HG03571 (cell line): Measurements from ENCODE around the gene MYOD1.

Experiments
- ATAC-seq: cut with Tn5 transposase; IDR thresholded peaks from one replicate; pipeline ENCODE4 v1.9.1; 2021; ENCODE audit not compliant: unreplicated experiment

Gene MYOD1

DNA sequence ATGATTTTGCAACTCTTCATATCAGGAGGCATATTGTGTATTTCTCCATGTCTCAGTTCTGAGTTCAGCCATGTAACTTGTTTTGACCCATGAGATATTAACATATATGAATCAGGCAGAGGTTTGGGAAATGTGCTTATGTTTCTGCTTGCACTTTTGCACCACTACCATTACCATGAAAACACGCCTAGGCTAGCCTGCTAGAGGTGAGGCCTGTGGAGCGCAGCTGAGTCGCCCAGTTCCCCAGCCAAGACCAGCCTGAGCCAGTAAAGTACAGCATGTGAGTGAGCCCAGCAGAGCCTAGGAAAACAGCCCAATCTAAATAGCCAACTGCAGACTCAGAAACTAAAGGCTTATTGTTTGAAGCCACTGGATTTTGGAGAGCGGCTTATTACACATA, 18.4 kb upstream of the MYOD1 start:
- ATAC-seq: no peak

DNA sequence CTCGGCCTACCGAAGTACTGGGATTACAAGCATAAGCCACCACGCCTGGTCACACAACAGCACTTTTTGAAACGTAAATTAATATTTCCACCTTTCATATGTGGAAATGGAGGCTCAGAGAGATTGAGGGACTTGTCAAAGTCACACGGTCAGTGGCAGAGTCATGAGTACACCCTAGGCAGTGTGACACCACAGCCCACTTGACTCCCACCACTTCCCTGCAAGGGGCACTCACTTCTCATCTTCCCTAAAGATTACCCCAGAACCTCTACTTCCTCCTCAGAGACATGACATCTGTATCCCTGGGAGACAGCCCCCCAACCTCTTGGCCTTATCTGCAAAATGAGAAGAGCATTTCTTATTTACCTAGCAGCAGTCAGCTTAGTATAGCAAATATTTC, 16.5 kb upstream of the MYOD1 start:
- no peak for ATAC-seq

DNA sequence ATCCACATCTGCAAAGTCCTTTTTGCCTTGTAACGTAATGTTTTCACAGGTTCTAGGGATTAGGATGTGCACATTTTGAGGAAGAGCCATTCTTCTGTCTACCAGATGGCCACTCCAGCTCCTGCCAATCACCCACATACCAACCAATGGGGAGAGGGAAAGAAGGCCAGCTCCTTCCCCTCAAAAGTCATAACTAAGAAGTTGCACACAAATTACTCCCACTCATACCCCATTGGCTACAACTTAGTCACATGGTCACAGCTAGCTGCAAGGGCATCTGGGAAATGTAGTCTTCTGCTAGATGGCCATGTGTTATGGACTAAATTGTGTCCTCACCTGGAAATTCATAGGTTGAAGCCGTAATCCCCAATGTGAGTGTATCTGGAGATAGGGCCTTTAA, 15.4 kb upstream of the MYOD1 start:
- ATAC-seq: no peak

DNA sequence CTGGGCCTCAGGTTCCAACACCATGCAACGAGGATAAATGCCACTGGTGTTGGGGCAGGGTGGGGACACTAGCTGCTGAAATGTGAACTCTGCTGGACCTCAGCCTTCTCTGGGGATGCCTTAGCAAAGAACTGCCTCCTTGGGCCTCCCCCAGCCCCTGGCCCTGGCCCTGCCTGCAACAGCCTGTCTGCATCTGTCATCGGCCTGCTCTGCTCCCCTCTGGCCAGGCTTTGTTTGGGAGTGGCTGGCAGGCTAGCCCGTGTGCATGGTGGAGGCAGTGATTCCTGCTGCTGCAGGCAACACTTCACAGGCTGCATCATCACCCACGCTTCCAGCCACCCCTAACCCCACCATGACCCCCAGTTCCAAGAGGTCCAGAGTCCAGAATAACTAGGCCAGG, 11.5 kb upstream of the MYOD1 start:
- no peak for ATAC-seq

DNA sequence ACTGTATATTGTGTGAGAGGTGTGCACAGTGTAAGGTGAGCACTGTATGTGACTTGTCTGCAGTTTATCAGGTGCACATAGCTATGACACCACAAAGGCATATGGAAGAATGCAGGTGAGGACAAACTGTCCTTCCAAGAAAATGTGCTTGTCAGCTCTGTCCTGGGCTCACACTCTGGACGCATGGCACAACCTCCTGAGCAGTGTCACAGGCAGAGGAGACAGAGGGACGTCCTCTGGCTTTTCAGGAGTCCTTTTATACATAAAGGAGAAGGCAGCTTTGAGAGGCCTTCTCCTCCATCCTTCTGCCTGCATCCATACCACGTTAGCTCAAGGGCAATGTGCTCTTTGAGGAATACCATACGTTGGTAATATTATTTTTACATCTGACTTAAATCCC, 7.5 kb upstream of the MYOD1 start:
- ATAC-seq: no peak

DNA sequence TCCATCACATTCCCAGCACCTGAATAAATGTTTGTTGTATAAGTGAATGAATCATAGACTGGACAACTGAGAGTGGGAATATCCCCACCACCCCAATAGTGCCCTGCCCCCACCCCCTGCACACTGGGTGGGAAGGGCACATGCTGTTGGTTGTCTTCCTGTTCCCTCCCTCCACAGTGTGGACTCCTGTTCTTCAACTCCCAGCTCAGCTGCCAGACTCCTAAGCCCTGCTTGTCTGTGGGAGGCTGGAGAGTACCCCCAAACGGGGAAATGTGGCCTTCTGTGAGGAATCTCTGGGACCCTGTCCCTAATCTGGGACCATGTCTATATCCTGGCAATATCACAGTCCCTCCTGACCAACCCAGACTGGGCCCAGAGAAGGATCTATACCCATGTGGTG, 5.5 kb upstream of the MYOD1 start:
- no peak for ATAC-seq

DNA sequence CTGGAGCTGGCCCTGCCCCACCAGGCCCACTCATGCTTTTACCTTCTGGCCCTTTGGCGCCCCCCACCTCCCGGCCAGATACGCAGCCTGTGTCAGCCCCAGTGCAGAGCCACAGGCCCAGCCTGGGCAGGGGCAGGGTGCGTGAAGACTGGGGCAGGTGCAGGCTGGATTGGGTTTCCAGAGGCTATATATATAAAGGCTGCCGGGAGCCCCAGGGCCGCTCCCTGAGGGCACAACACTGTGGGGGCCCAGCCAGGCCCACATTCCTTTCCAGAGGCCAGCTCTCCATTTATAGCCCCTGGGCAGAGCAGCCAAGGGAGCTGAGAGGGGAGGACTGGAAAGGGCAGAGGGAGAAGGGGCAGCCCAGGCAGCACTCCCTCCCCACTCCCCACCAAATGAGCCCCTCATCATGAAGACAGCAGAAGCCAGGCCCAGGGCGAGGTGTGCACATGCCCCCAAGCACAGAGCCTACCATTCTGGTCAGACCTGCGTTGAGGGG, 5.0 kb upstream of the MYOD1 start:
- no peak for ATAC-seq

DNA sequence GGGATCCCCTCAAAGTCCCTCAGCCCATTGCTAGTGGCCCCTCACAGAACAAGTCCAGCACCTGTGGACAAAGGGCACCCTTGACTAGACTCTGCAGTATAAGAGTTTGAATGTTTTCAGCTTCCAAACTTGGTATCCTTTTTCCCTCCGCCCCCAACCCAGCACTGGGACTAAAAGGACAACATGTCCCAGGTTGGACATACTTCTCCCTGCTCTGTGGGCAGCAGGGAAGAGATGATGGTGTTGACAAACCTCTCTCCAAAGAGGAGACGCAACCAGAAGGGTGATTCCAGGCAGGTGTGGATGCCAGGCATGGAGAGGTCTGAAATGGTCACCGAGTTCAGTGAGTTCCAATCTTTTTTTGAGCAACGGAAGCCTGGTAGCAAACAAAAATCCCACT, 4.5 kb upstream of the MYOD1 start:
- ATAC-seq: no peak

DNA sequence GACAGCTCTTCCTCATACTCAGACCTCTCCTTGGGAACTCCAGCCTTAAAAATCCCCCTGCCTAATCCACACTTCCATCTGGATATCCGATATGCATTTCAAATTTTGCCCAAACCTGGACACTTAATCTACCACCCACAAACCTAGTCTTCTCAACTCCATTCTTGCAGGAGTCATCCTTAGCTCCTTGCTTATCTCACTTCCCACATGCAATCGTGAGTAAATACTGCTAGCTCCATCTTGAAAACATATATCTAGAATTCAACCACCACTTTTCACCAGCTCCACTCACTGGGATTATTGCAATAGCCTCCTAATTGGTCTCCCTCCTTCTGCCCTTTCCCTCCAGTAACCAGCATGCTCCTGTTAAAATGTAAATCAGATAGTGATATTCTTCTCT, 2.6 kb upstream of the MYOD1 start:
- no peak for ATAC-seq

DNA sequence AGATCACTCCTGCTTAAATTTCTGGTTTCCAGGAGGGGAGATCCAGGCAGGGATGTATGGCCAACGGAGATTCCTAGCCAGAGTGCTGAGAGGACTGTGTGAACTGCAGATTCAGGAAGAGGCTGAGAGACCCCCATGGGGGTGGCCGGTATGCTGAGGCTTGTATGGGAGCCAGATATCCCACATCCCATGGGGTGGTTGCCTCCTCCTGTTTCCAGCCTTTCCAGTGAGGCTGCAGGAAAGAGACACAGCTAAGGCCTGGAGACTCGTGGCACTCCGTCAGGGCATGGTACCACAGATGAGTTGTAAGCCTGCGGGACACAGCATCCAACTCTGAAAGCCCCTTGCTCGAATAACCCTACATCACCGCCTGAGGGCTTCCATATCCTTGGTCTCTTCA, 1.4 kb upstream of the MYOD1 start:
- ATAC-seq: no peak

DNA sequence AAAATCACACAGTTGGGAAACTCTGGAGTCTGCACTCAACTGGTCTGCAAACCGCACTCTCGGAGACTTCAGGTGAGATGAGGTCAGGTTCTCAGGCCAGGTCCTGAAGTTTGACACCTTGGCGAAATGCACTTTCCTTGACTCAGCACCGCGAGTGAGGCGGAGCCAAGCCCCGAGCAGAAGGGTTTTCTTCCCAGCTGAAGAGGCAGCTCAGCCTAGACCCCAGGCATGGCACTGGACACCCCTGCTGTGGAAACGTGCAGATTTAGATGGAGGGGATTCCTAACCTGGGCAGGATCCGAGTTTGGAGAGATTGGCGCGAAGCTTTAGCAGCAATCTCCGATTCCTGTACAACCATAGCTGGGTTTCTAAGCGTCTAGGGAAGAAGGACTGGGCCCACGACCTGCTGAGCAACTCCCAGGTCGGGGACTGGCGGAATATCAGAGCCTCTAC, 835 bp upstream of the MYOD1 start:
- ATAC-seq: no peak

DNA sequence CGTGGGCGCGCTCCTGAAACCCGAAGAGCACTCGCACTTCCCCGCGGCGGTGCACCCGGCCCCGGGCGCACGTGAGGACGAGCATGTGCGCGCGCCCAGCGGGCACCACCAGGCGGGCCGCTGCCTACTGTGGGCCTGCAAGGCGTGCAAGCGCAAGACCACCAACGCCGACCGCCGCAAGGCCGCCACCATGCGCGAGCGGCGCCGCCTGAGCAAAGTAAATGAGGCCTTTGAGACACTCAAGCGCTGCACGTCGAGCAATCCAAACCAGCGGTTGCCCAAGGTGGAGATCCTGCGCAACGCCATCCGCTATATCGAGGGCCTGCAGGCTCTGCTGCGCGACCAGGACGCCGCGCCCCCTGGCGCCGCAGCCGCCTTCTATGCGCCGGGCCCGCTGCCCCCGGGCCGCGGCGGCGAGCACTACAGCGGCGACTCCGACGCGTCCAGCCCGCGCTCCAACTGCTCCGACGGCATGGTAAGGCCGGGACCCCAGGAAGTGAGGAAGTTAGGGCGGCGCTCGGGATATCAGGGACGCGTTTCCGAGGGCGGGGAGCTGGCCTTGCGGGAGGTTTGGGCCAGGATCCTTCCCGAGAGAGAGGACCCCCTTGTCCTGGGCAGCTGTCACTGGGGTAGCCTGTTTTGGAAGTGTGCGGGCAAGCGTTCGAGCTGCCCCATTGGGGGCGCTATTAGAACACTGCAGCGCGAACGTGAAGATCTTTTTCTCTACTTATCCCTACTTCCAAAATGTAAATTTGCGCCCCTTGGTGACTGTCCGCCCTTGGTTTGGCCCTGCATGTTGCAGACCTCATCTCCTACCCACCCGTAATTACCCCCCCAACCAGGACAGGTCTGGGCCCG, 796 bp downstream of the MYOD1 start:
- no peak for ATAC-seq

DNA sequence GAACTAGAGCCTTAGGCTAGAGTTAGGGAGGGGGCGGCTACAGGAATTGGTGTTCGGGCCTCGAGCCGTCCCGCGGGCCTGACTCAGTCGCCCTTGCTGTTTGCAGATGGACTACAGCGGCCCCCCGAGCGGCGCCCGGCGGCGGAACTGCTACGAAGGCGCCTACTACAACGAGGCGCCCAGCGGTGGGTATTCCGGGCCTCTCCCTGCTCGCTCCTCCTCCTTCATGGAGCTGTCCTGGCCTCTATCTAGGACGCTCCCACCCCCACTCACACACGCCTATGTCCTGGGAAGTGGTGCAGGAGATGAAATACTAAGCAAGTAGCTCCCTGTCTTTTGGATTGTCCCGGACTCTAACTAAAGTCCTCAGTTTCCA, 1.4 kb downstream of the MYOD1 start:
- ATAC-seq: no peak

DNA sequence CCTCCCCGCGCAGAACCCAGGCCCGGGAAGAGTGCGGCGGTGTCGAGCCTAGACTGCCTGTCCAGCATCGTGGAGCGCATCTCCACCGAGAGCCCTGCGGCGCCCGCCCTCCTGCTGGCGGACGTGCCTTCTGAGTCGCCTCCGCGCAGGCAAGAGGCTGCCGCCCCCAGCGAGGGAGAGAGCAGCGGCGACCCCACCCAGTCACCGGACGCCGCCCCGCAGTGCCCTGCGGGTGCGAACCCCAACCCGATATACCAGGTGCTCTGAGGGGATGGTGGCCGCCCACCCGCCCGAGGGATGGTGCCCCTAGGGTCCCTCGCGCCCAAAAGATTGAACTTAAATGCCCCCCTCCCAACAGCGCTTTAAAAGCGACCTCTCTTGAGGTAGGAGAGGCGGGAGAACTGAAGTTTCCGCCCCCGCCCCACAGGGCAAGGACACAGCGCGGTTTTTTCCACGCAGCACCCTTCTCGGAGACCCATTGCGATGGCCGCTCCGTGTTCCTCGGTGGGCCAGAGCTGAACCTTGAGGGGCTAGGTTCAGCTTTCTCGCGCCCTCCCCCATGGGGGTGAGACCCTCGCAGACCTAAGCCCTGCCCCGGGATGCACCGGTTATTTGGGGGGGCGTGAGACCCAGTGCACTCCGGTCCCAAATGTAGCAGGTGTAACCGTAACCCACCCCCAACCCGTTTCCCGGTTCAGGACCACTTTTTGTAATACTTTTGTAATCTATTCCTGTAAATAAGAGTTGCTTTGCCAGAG, 2.0 kb downstream of the MYOD1 start:
- ATAC-seq: no peak

DNA sequence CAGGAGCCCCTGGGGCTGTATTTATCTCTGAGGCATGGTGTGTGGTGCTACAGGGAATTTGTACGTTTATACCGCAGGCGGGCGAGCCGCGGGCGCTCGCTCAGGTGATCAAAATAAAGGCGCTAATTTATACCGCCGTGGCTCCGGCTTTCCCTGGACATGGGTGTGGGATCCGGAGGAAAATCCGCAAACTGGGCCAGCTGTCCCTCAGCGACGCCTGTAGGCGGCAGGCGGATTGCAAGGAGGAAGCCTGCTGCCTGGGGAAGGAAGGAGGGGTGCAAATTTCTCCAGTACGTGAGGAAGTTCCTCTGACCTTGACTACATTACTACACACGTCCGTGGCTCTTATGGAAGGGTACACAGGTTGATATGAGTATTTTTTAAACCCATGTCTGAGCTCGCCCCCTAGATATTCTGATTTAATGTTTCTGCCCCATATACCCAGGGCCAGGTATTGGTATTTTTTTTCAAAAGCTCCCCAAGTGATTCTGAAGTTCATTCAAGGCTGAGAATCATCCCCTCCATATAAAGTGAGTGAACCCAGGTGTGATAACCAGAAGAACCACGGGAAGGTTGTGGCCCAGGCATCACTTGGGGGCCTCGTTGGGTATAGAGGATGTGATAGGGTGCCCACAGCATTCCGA, 2.8 kb downstream of the MYOD1 start:
- ATAC-seq: no peak

DNA sequence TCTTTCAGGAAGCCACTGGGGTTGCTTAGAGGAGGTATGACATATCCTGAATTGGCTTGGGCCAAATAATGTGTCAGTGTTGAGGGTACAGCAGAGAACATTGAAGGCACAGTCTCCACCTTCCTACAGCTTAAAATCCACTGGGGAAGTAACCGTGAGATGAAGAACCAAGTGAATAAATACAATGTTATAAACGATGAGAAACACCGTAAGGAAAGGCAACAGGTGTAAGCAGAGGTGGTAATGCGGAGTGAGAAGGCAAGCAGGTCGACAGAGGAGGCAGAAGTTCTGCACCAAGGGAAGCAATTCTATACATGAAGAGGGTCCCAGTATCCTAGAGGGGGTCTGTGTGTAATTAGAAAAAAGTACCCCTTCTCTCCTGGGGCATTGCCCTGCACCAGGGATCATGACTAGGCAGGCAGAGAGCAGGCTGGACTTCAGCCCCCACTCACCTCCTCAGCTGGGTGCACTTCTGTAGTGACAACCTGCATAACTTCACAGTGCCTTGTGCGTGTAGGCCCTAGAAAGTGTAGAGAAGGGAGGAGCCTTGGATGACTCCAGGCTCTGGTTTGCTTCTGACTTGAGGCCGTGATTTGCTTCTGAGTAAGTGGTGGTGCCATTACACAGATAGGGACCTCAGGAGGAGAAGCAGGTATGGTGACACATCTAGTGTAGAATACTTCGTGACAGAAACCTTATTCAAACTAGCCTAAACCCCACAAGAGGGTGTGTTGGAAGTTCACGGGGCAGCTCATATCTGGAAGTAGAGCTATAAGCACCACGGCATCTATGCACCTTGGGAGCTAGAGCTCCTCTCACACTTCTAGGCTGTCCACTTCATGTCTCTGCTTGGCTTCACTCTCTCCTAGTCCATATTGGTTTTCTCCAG, 4.9 kb downstream of the MYOD1 start:
- no peak for ATAC-seq

DNA sequence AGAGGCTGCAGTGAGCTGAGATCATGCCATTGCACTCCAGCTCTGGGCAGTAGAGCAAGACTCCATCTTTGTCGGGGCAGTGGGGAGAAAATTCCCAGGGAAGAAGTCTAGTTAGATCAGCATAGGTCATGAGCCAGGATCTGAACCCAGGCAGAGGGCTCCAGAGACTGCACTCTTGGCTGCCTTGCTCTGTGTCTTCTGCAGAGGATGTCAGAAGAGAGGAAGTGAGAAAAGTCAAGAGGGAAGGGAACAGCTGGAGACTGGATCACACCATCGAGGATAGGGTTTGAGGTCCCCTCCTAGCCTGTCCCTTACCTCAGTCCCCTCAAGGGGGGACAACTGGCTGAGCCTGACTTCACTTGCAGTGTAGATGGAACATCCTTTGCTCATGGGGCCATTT, 5.8 kb downstream of the MYOD1 start:
- no peak for ATAC-seq

DNA sequence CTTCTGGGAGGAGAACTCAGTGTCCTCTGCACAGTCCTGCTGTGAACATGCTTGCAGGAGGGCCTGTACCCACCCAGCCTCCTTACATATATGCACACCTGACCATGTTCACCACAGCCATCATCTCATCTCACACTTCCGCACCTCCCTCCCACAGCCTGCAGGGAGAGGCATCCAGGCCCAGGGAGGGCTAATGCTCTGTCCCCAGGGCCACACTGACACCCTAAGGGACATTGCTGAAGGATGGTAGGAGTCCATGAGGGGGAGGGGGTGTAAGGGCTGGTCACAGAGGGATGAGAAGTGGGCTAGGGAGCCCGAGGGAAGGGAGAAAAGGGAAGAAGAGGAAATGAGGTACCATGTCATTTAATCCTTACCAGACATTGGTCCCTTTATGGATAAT, 10.8 kb downstream of the MYOD1 start:
- no peak for ATAC-seq

DNA sequence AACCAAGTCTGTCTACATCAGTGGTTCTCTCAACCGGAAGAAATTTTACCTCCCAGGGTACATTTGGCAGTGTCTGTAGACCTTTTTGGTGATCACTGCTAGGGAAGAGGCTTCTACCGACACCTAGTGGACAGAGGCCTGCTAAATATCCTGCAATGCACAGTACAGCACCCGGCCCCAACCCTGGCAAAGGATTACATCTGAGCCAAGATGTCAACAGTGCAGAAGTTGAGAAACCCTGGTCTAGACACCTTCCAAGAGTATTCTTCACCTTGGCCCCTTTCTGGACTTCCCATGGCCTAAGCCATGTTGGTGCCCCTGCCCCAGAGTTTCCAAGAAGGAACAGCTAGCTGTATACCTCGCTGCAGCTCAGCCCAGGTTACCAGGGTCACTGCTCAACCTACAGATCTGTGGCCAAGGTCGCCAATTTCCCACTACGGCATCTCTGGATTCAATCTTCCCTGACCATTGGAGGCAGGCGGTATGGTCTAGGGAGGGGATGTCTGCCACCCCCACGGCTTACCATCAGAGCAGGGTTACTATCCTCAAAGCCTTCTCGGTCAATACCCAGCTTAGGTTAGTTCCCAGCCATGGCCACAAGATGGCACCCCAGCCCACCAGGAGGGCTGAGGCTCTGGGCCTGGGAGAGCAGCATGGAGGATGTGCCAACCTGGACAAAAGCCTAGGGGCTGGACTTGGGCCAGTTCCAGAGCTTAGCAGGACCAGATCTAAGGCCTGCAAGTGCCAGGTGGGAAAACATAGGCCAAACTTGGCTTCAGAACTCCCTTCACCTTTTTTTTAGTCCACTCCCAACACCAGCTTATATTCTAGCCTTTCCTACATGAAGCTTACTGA, 11.5 kb downstream of the MYOD1 start:
- peak; percentile 88 for ATAC-seq

DNA sequence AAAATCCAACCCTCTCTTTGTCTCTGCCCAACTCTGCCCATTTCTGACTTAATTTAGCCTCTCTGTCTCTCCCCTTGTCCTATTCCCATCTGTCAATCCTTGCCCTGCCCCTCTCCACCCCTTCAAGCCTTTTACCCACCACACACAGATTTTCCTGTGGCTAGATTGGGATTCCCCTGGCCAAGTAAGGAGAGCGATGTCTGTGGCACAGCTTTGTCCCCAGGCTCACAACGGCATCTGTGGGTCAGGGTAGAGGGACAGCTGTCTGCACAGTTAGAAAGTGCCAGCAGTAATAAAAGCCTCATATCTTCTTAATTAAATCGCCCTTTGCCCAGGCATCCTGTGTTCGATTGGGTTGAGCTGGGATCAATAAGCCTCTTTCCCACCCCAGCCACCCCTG, 13.9 kb downstream of the MYOD1 start:
- ATAC-seq: no peak
